ENCODE results near the gene CHRNG.

- TF ChIP-seq CTCF (IDR thresholded peaks at IDR 0.05 in 4 of 5, conservative IDR thresholded peaks at IDR 0.05 in 1 of 5), result no peak
- TF ChIP-seq POLR2A (IDR thresholded peaks at IDR 0.05), result no peak
These were observed 48.2 kb upstream of the CHRNG start for GRCh38 chr2:232491139-232491780.

Measured in gastrocnemius medialis (tissue), 4 donors.